ENCODE results near the gene XRCC1. TPM values are rescaled to one million over a fixed set of nuclear protein-coding genes. Genes with fewer than 3 reads are reported as not detected.

Gene XRCC1
- total RNA-seq, 2 donors from 2014 or later: 19.7 to 31.0 TPM

GRCh38 chr19:43534816-43535761, 40.2 kb downstream of the XRCC1 start:
- Histone ChIP-seq H3K9me3 (peaks cover 0 to 8% (median 0%) of the 10 kb centered on the region in 3 donors), H3K4me3 (no peak overlapping the region), H3K36me3 (replicated peaks in 1 of 2; ENCODE audit: insufficient read depth in 1 of 2, low read depth in 2 of 2) (peaks cover 0 to 2% of the 10 kb centered on the region in 2 donors), H3K4me1 (peaks cover 24% of the 10 kb centered on the region), H3K27me3 (no peaks in the 10 kb centered on the region), H3K27ac (peak overlapping the region in 3 of 4 donors; percentile 86 to 93 (median 87))
- peak; percentile 37 to 64 (median 57) for TF ChIP-seq CTCF (IDR thresholded peaks at IDR 0.05)
- no peak for TF ChIP-seq POLR2A (IDR thresholded peaks at IDR 0.05)
- peak; percentile 61 to 79 (median 72) for DNase-seq
- no peak for ATAC-seq
- 49 to 57% methylated on average over 40 to 46 of the region's 62 CpGs for WGBS, 2 donors
- intact Hi-C loops (cut with DNase I): no loop called here

DNA sequence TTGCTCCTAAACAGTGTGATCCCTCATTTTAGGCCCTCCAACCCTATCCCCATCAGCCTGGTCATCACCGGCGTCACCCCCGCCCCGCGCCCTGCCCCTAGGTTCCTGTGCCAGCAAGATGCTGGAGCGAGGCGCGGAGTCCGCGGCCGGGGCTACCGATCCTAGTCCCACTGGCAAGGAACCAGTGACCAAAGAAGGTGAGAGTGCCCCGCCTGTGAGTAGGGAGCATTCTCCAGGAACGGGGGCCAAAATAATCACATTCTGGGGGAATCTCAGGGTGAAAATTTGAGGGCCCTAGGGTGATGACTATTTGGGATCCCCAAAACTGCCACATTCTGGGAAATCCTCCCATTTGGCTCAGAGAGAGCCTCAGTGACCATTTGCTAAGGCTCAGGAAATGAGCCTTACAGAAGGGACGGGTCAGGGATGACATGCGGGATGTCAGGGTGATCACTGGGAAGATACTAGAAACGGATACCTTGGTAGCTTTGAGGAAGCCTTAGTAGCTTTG, 41.0 kb downstream of the XRCC1 start:
- peak overlapping the region in 3 of 4 donors; percentile 86 to 93 (median 87) for H3K27ac ChIP-seq
- H3K4me3 ChIP-seq: no peak overlapping the region
- no peaks in the 10 kb centered on the region for H3K27me3 ChIP-seq
- peaks cover 0 to 8% (median 0%) of the 10 kb centered on the region in 3 donors for H3K9me3 ChIP-seq
- no peak for TF ChIP-seq CTCF (IDR thresholded peaks at IDR 0.05)
- 22 to 44% methylated on average over 4 to 17 of the region's 17 CpGs for WGBS, 2 donors
- intact Hi-C loops (cut with DNase I): no loop called here
- DNase-seq (no peak), ATAC-seq (no peak)
- peaks cover 0 to 2% of the 10 kb centered on the region in 2 donors for H3K36me3 ChIP-seq (replicated peaks in 1 of 2; ENCODE audit: insufficient read depth in 1 of 2, low read depth in 2 of 2)
- peaks cover 24% of the 10 kb centered on the region for H3K4me1 ChIP-seq

DNA sequence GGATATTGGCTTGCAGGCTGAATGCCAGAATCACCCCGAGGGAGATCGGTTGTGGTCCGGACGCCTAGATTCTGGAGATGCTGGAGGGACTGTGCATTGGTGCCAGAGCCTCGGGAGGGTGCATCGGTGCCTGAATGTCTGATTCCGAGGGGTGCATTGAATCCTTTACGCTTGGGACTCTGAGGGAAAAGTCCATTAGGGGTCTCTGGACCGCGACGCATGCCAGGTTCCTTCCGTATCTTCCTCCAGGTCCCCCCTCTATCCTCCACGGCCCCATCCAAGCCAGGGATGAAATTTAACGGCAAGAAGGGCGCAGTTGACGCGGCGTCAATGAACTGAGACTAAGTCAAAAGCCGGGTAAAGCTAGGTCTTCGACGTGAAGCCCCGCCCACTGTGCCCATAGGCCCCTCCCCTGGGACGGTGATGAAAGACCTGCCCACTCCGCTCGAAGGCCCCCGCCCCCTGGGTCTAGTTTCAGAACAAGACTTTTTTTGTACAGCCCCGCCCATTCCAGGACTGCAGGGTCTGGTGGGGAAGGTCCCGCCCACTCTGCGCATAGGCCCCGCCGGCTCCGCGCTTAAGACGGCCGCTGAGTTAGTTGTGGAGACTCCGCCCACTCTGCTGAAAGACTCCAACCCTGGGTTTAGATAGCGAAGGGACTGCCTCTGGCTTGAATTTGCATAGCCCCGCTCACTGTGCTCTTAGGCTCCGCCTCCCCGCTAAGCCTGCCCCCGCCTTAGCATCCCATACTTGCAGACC, 41.6 kb downstream of the XRCC1 start:
- H3K4me3 ChIP-seq: peak overlapping the region; percentile 17 to 68
- peaks cover 24% of the 10 kb centered on the region for H3K4me1 ChIP-seq
- peak overlapping the region; percentile 78 to 93 (median 86) for H3K27ac ChIP-seq
- H3K36me3 ChIP-seq (replicated peaks in 1 of 2; ENCODE audit: insufficient read depth in 1 of 2, low read depth in 2 of 2): peaks cover 0 to 2% of the 10 kb centered on the region in 2 donors
- H3K27me3 ChIP-seq: no peaks in the 10 kb centered on the region
- 0 to 2% methylated on average over 20 to 41 of the region's 41 CpGs for WGBS, 2 donors
- peak in 1 of 3 donors; percentile 37 for TF ChIP-seq POLR2A (IDR thresholded peaks at IDR 0.05)
- no peak for TF ChIP-seq CTCF (IDR thresholded peaks at IDR 0.05)
- DNase-seq: peak; percentile 97 to 100 (median 98)
- intact Hi-C loops (cut with DNase I): no loop called here
- ATAC-seq: peak; percentile 86
- peaks cover 0 to 2% (median 0%) of the 10 kb centered on the region in 3 donors for H3K9me3 ChIP-seq

- TF ChIP-seq CTCF (IDR thresholded peaks at IDR 0.05) (peak in 2 of 7 experiments; percentile 1 to 13), POLR2A (IDR thresholded peaks at IDR 0.05) (peak in 2 of 3 donors; percentile 33 to 54)
- intact Hi-C loops (cut with DNase I): no loop called here
- Histone ChIP-seq H3K4me3 (peak within 1 kb of the TSS; percentile 17 to 68), H3K27me3 (no peaks in the 10 kb centered on the region), H3K4me1 (peaks cover 24% of the 10 kb centered on the region), H3K9me3 (no peaks in the 10 kb centered on the region), H3K36me3 (replicated peaks in 1 of 2; ENCODE audit: insufficient read depth in 1 of 2, low read depth in 2 of 2) (no peaks in the 10 kb centered on the region), H3K27ac (peak within 1 kb of the TSS; percentile 78 to 93 (median 86))
- DNase-seq: peak; percentile 85 to 94 (median 91)
- ATAC-seq: peak; percentile 72
- WGBS, 2 donors: 0 to 1% methylated on average over 15 to 44 of the region's 47 CpGs
These were observed 42.3 kb downstream of the XRCC1 start, which contains the start of gene ZNF575 for GRCh38 chr19:43532962-43533545. ZNF575 (plus strand) TSS chr19:43533188; CDS start chr19:43534423, 1,235 bp downstream.

Data from body of pancreas (tissue), 4 donors.